K562 treated with DMSO at 1 percent for 12 hours (cell line): ENCODE measurements around the gene DNAJB13. TPM values are rescaled to one million over a fixed set of nuclear protein-coding genes. Genes with fewer than 3 reads are reported as not detected.

Experiments used
- total RNA-seq: library from RNA; unstranded; fragments of 300-600 nt; gene quantifications from 2 replicates; pipeline ENCODE4 v1.2.3, GENCODE V29; 2022; ENCODE audit not compliant: insufficient read depth

Gene DNAJB13, protein sequence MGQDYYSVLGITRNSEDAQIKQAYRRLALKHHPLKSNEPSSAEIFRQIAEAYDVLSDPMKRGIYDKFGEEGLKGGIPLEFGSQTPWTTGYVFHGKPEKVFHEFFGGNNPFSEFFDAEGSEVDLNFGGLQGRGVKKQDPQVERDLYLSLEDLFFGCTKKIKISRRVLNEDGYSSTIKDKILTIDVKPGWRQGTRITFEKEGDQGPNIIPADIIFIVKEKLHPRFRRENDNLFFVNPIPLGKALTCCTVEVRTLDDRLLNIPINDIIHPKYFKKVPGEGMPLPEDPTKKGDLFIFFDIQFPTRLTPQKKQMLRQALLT
- not detected in 2 replicates for total RNA-seq

GRCh38 chr11:73950869-73951710, at the start of gene DNAJB13:
DNAJB13 (plus strand) TSS chr11:73951026; CDS start chr11:73951070, 44 bp downstream.

DNA sequence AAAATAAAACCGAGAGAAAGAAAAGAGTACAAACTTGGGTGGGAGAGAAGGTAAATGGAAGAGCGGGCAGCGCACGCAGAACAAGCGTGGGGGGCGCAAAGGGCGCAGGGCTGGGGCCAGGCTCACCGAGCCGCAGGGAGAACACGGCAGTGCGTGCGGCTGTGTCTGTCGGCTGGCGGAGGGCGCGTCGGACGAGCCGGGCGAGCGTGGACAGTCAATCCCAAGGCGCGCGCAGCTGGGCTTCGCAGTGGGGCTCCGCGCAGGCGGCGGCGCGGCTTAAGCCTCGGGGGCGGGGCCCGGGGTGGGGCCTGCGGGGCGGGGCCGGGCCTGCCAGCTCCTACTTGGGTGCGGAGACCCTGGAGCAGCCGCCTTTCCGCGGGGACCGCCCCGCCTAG, 31.8 kb downstream of the DNAJB13 start, which contains the start of gene UCP2:
Gene UCP2, minus strand, starts transcription at position 249 of the 395 bp plus-strand sequence. CDS start 4,465 bp downstream, outside the sequence.

GRCh38 chr11:74008373-74009229, 57.8 kb downstream of the DNAJB13 start, which contains the start of gene UCP3:
UCP3 (minus strand) TSS chr11:74009085; CDS start chr11:74007042, 2,043 bp downstream.

Other genes starting within 250 kb of the DNAJB13 start
- gene RAB6A, start 190.0 kb upstream of the DNAJB13 start, total RNA-seq: 28.6 and 71.2 TPM in 2 replicates
- gene MRPL48, start 163.2 kb upstream of the DNAJB13 start, total RNA-seq: 97.3 and 103 TPM in 2 replicates
- 70.4 and 80.3 TPM in 2 replicates for gene COA4, start 74.2 kb upstream of the DNAJB13 start, total RNA-seq
- 23.4 and 25.5 TPM in 2 replicates for gene PAAF1, start 74.0 kb upstream of the DNAJB13 start, total RNA-seq
- 43.5 and 44.7 TPM in 2 replicates for gene UCP2, start 31.8 kb downstream of the DNAJB13 start, total RNA-seq
- gene UCP3, start 58.1 kb downstream of the DNAJB13 start, total RNA-seq: 0.61 and 3.0 TPM in 2 replicates
- 7.6 and 16.2 TPM in 2 replicates for gene C2CD3, start 220.0 kb downstream of the DNAJB13 start, total RNA-seq
- 34.4 and 61.6 TPM in 2 replicates for gene PPME1, start 220.3 kb downstream of the DNAJB13 start, total RNA-seq